ENCODE results near the gene CTXN3.

Gene CTXN3

DNA sequence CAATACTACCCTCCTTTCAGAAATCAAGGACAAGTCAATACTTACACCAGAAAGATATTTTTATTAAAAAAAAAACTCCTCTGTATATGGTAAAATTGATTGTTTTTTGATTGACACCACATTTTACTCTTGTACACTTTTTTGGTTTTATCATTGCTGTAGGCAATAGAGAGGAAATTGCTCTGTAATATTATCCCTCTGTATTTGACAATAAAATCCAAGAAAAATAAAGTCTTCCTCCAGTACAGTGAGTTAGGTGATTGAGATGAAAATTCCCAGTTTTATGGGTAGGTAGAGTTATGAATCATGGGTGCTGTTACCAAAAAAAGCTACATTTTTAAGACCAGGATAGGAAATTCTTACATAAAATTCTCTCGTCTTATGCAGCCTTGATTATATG lies 31.7 kb downstream of the CTXN3 start:
- H3K27ac ChIP-seq = no peak overlapping the region
- no peaks in the 10 kb centered on the region for H3K4me1 ChIP-seq (ENCODE audit: control insufficient read depth in 1 of 2, insufficient read depth in 1 of 2, low read depth in 1 of 2, low read length in 1 of 2)
- H3K9me3 ChIP-seq = no peaks in the 10 kb centered on the region
- no peaks in the 10 kb centered on the region for H3K27me3 ChIP-seq
- no peaks in the 10 kb centered on the region for H3K36me3 ChIP-seq
- no peak overlapping the region for H3K4me3 ChIP-seq (ENCODE audit: low read depth in 1 of 2, low read length in 1 of 2)
- TF ChIP-seq, protein P1, sequence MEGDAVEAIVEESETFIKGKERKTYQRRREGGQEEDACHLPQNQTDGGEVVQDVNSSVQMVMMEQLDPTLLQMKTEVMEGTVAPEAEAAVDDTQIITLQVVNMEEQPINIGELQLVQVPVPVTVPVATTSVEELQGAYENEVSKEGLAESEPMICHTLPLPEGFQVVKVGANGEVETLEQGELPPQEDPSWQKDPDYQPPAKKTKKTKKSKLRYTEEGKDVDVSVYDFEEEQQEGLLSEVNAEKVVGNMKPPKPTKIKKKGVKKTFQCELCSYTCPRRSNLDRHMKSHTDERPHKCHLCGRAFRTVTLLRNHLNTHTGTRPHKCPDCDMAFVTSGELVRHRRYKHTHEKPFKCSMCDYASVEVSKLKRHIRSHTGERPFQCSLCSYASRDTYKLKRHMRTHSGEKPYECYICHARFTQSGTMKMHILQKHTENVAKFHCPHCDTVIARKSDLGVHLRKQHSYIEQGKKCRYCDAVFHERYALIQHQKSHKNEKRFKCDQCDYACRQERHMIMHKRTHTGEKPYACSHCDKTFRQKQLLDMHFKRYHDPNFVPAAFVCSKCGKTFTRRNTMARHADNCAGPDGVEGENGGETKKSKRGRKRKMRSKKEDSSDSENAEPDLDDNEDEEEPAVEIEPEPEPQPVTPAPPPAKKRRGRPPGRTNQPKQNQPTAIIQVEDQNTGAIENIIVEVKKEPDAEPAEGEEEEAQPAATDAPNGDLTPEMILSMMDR (IDR thresholded peaks at IDR 0.05) = no peak

DNA sequence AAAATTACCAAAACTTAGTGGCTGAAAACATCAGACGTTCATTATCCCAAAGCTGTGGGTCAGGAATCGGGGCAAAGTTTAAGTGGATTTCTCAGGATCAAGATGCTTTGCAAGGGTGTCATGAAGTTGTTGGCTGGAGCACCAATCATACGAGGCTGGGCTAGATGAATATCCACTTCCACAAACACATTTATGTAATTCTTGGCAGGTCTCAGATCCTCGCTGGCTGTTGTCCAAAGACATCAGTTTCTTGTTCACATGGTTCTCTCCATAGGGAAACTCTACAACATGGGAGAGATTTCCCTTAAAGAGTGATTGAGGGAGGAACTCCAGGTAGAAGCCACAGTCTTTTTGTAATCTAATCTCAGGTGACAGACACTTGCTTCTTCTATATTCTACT lies 34.1 kb downstream of the CTXN3 start:
- TF ChIP-seq, protein P1 (IDR thresholded peaks at IDR 0.05) = no peak
- H3K27me3 ChIP-seq = no peaks in the 10 kb centered on the region
- H3K4me1 ChIP-seq (ENCODE audit: control insufficient read depth in 1 of 2, insufficient read depth in 1 of 2, low read depth in 1 of 2, low read length in 1 of 2) = no peaks in the 10 kb centered on the region

DNA sequence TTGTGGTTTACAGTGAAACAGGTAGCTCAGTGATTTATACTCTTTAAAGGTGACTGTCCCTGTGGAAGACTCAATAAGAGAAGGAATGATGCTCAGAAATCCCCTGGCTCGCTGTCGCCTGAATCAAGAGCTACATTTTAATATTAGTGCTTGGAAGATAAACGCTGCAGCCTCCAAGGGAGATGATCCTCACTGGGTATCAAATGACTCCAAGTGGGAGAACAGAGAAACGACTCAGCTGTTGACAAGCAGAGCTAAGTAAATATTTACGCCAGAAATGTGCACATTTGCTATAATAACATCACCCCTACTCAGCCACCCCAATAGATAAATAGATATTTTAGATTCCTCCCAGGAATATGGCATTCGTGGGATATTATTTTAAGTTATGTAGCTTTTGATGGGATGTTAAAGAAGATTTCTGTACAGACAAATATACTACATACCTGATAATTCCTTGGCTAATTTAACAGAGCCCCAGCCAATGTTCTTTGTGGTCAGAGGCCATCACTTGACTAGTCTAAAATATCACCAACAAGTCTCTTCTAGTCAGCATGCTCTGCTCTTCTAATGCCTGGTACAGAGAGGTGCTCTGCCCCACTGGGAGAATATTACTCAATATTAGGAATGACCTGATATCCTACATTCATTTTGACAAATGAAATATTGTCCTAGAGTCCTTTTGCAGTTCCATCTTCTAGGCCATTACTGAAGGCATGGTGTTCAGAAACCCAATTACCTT lies 36.0 kb downstream of the CTXN3 start:
- no peaks in the 10 kb centered on the region for H3K4me1 ChIP-seq (ENCODE audit: control insufficient read depth in 1 of 2, insufficient read depth in 1 of 2, low read depth in 1 of 2, low read length in 1 of 2)
- H3K9me3 ChIP-seq = no peaks in the 10 kb centered on the region
- H3K27ac ChIP-seq = no peak overlapping the region
- no peaks in the 10 kb centered on the region for H3K36me3 ChIP-seq
- TF ChIP-seq, protein P1 (IDR thresholded peaks at IDR 0.05) = no peak
- no peaks in the 10 kb centered on the region for H3K27me3 ChIP-seq
- H3K4me3 ChIP-seq (ENCODE audit: low read depth in 1 of 2, low read length in 1 of 2) = no peak overlapping the region

More for the DNA sequence above, 34.1 kb downstream of the CTXN3 start:
- no peak overlapping the region for H3K4me3 ChIP-seq (ENCODE audit: low read depth in 1 of 2, low read length in 1 of 2)
- H3K36me3 ChIP-seq = no peaks in the 10 kb centered on the region
- no peak overlapping the region for H3K27ac ChIP-seq
- H3K9me3 ChIP-seq = no peaks in the 10 kb centered on the region

DNA sequence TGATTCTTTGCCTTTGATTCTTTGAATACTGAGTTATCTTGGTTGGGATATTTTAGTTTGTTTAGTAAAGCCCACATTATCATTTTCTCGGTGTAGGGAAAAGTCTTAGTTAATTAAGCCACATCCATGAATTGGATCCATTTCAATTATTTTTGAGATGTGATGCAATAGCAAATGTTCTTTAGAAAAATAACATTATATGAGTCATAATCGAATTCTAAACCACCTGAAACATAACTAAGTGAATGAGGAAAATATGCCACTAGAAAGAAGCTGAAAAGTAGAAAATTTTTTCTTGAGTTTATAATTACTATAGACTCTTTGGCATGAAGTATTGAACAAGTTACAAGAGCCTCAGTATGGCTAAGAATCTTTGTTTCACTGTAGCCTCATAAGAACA lies 36.8 kb downstream of the CTXN3 start:
- TF ChIP-seq, protein P1 (IDR thresholded peaks at IDR 0.05) = no peak
- no peak overlapping the region for H3K4me3 ChIP-seq (ENCODE audit: low read depth in 1 of 2, low read length in 1 of 2)
- H3K36me3 ChIP-seq = no peaks in the 10 kb centered on the region
- no peaks in the 10 kb centered on the region for H3K4me1 ChIP-seq (ENCODE audit: control insufficient read depth in 1 of 2, insufficient read depth in 1 of 2, low read depth in 1 of 2, low read length in 1 of 2)
- no peak overlapping the region for H3K27ac ChIP-seq
- no peaks in the 10 kb centered on the region for H3K27me3 ChIP-seq
- no peaks in the 10 kb centered on the region for H3K9me3 ChIP-seq

DNA sequence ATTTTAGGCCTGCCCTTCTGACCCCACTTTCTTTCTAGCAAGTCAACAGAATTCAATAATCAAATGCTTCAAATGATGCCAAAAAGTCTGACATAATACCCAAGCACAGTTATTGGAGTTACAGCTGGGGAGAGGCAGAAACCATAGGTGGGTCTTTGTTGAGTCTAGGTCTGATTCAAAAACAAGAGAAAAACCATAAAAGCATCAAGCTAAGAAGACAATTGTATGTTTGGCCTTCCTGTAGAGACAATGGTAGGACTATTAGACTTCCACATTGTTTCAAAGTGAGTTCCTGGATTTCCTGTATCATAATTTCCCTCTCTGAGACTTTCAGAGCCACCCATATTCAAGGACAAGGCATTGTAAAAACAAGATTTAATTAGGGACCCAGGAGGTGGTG lies 37.5 kb downstream of the CTXN3 start:
- H3K36me3 ChIP-seq = no peaks in the 10 kb centered on the region
- no peak overlapping the region for H3K4me3 ChIP-seq (ENCODE audit: low read depth in 1 of 2, low read length in 1 of 2)
- no peaks in the 10 kb centered on the region for H3K4me1 ChIP-seq (ENCODE audit: control insufficient read depth in 1 of 2, insufficient read depth in 1 of 2, low read depth in 1 of 2, low read length in 1 of 2)
- no peak overlapping the region for H3K27ac ChIP-seq
- H3K9me3 ChIP-seq = no peaks in the 10 kb centered on the region
- TF ChIP-seq, protein P1 (IDR thresholded peaks at IDR 0.05) = no peak
- no peaks in the 10 kb centered on the region for H3K27me3 ChIP-seq
